CD4-positive, alpha-beta T cell treated with Interferon alpha-2 for 1 hour (primary cell): ENCODE results near the gene KLKB1.

ENCODE experiments used
- DNase-seq, 2 donors: peaks; one replicate each; pipeline ENCODE4 v3.0.0-alpha.2; 2020 to 2022

Gene KLKB1

GRCh38 chr4:186227221-186227620 is at the start of gene KLKB1:
TSS of gene KLKB1 (plus strand) at chr4:186227507. CDS start at chr4:186228196, 689 bp downstream.
- no peak for DNase-seq

- DNase-seq = no peak
These were observed 39.2 kb upstream of the KLKB1 start for GRCh38 chr4:186188107-186188506.

- no peak for DNase-seq
These were observed 37.7 kb upstream of the KLKB1 start for GRCh38 chr4:186189656-186190055.

GRCh38 chr4:186190581-186191199 is 36.6 kb upstream of the KLKB1 start:
- peak; percentile 40 to 60 for DNase-seq

GRCh38 chr4:186191200-186192065 is 35.9 kb upstream of the KLKB1 start, which contains the start of gene CYP4V2:
TSS of gene CYP4V2 (plus strand) at chr4:186191567. CDS start at chr4:186191824, 257 bp downstream.
- peak; percentile 85 to 92 for DNase-seq

GRCh38 chr4:186192066-186192612 is 35.2 kb upstream of the KLKB1 start:
- DNase-seq = peak in 1 of 2 donors; percentile 37

- no peak for DNase-seq
These were observed 33.5 kb upstream of the KLKB1 start for GRCh38 chr4:186193851-186194250.

GRCh38 chr4:186196063-186196462 is 31.2 kb upstream of the KLKB1 start:
- DNase-seq = no peak

- no peak for DNase-seq
These were observed 26.8 kb upstream of the KLKB1 start for GRCh38 chr4:186200516-186200915.

GRCh38 chr4:186201010-186201409 is 26.3 kb upstream of the KLKB1 start:
- no peak for DNase-seq

GRCh38 chr4:186201535-186202230 is 25.6 kb upstream of the KLKB1 start:
- DNase-seq = peak; percentile 49 to 67

GRCh38 chr4:186202490-186203140 is 24.7 kb upstream of the KLKB1 start:
- DNase-seq = no peak

- no peak for DNase-seq
These were observed 23.9 kb upstream of the KLKB1 start for GRCh38 chr4:186203406-186203805.

GRCh38 chr4:186204103-186204559 is 23.2 kb upstream of the KLKB1 start:
- peak; percentile 20 to 26 for DNase-seq

- no peak for DNase-seq
These were observed 22.6 kb upstream of the KLKB1 start for GRCh38 chr4:186204686-186205085.

GRCh38 chr4:186205156-186205555 is 22.2 kb upstream of the KLKB1 start:
- DNase-seq = no peak

GRCh38 chr4:186216465-186217024 is 10.8 kb upstream of the KLKB1 start:
- DNase-seq = no peak

- no peak for DNase-seq
These were observed 9.5 kb upstream of the KLKB1 start for GRCh38 chr4:186217733-186218293.

- DNase-seq = no peak
These were observed 5.7 kb upstream of the KLKB1 start for GRCh38 chr4:186221624-186222023.

- DNase-seq = no peak
These were observed 1.5 kb upstream of the KLKB1 start for GRCh38 chr4:186225848-186226247.

GRCh38 chr4:186226521-186227189 is 652 bp upstream of the KLKB1 start:
- DNase-seq = no peak
